HG02588 (cell line): ENCODE results near the gene HOXA7.

Source experiments
- ATAC-seq: cut with Tn5 transposase; IDR thresholded peaks from one replicate; pipeline ENCODE4 v1.9.1; 2021; ENCODE audit warnings: mild to moderate bottlenecking, moderate library complexity; ENCODE audit not compliant: unreplicated experiment

Gene HOXA7

GRCh38 chr7:27109466-27110185, 46.8 kb downstream of the HOXA7 start:
- no peak for ATAC-seq

- ATAC-seq, result no peak
These were observed 47.9 kb downstream of the HOXA7 start for GRCh38 chr7:27108390-27109127.

- no peak for ATAC-seq
These were observed 48.8 kb downstream of the HOXA7 start for GRCh38 chr7:27107391-27108381.

- no peak for ATAC-seq
These were observed 49.6 kb downstream of the HOXA7 start for GRCh38 chr7:27106901-27107240.

- no peak for ATAC-seq
These were observed 50.1 kb downstream of the HOXA7 start for GRCh38 chr7:27106181-27106900.

GRCh38 chr7:27105301-27106031, 51.0 kb downstream of the HOXA7 start:
- no peak for ATAC-seq

- no peak for ATAC-seq
These were observed 52.0 kb downstream of the HOXA7 start for GRCh38 chr7:27104341-27105058.
